K562 (cell line): ENCODE results near the gene HRG.
"Not testable (repeated sequence)": the region's sequence is repeated elsewhere in the genome, so short reads cannot be mapped to it uniquely, and the experiment has no call there.

ENCODE experiments used
- CBX3 ChIP-seq, 2 experiments: IDR thresholded peaks; 1 replicate in 1 of 2; 2 replicates in 1 of 2; pipeline ENCODE4 v1.6.1; 2012; ENCODE audit warnings: inconsistent platforms in 2 of 2, low read length in 2 of 2, borderline replicate concordance in 1 of 2, control low read depth in 1 of 2
- CHD1 ChIP-seq: fragments of 200-600 bp; sonication (generic); IDR thresholded peaks from one replicate; pipeline ENCODE4 v1.6.1; 2012; ENCODE audit warnings: mild to moderate bottlenecking, moderate library complexity, low read length, inconsistent platforms
- CTCF ChIP-seq, 3 experiments: IDR thresholded peaks in 2 of 3; conservative IDR thresholded peaks in 1 of 3; 2 replicates each; pipeline ENCODE4 v1.5.1; 2011 to 2012; ENCODE audit warnings: low read length in 3 of 3, mild to moderate bottlenecking in 3 of 3, control low read depth in 2 of 3, improper control_type of control experiment in 1 of 3, inconsistent platforms in 1 of 3, low read depth in 1 of 3, mixed read lengths in 1 of 3, moderate library complexity in 1 of 3; ENCODE audit not compliant: insufficient read depth in 2 of 3
- E2F4 ChIP-seq: sonication (generic); formaldehyde crosslinking; IDR thresholded peaks from 2 replicates; pipeline ENCODE4 v1.8.0; 2022; ENCODE audit warnings: mild to moderate bottlenecking, low read depth, missing genetic modification reagents
- EP300 ChIP-seq: IDR thresholded peaks from 2 replicates; pipeline ENCODE4 v1.6.1; 2012; ENCODE audit warnings: low read length, improper control_type of control experiment
- HLTF ChIP-seq: fragments of 450-650 bp; IDR thresholded peaks from 2 replicates; pipeline ENCODE4 v1.6.1; 2016
- IRF1 ChIP-seq: sonication (generic); formaldehyde crosslinking; IDR thresholded peaks from 2 replicates; pipeline ENCODE4 v1.8.0; 2022; ENCODE audit warnings: missing genetic modification reagents, mild to moderate bottlenecking, borderline replicate concordance
- KDM5B ChIP-seq: fragments of 200-600 bp; sonication (generic); IDR thresholded peaks from 2 replicates; pipeline ENCODE4 v1.6.1; 2012; ENCODE audit warnings: low read depth, mild to moderate bottlenecking, moderate library complexity, low read length, control low read depth, inconsistent platforms; ENCODE audit not compliant: insufficient replicate concordance
- MAFK ChIP-seq: IDR thresholded peaks from 2 replicates; pipeline ENCODE4 v1.6.1; 2011; ENCODE audit warnings: low read length, improper control_type of control experiment
- NR2C2 ChIP-seq, 2 experiments: fragments of 200-800 bp in 1 of 2; sonication (Bioruptor generic) in 1 of 2; sonication (generic) in 1 of 2; formaldehyde crosslinking in 1 of 2; IDR thresholded peaks; 2 replicates each; pipeline versions ENCODE4 v1.6.1 to v1.8.0; 2016 to 2022; ENCODE audit warnings: mild to moderate bottlenecking in 1 of 2, missing compliant biosample characterization in 1 of 2, missing genetic modification characterization in 1 of 2, missing genetic modification reagents in 1 of 2
- POLR2A ChIP-seq: fragments of 450-650 bp; conservative IDR thresholded peaks from 2 replicates; pipeline ENCODE4 v1.6.1; 2016
- SMARCC2 ChIP-seq: fragments of 450-650 bp; IDR thresholded peaks from 2 replicates; pipeline ENCODE4 v1.6.1; 2017; ENCODE audit warnings: antibody characterized with exemption, moderate library complexity, mild to moderate bottlenecking, low read depth
- SPI1 ChIP-seq: IDR thresholded peaks from 2 replicates; pipeline ENCODE4 v1.6.1; 2011; ENCODE audit warnings: low read depth, low read length, control low read depth, borderline replicate concordance
- TBL1XR1 ChIP-seq, 2 experiments: IDR thresholded peaks; 2 replicates each; pipeline ENCODE4 v1.6.1; 2012; ENCODE audit warnings: improper control_type of control experiment in 2 of 2, low read length in 2 of 2, mild to moderate bottlenecking in 1 of 2

GRCh38 chr3:186710694-186711093 lies 44.9 kb downstream of the HRG start:
- not testable (repeated sequence) for TF ChIP-seq SMARCC2; POLR2A; KDM5B; CBX3 (IDR thresholded peaks at IDR 0.05; ENCODE audit: borderline replicate concordance in 1 of 2, low read length in 2 of 2); MAFK; E2F4 (CRISPR knock-in tag); HLTF; TBL1XR1 (IDR thresholded peaks at IDR 0.05; ENCODE audit: low read length in 2 of 2); IRF1 (CRISPR knock-in tag); CTCF (IDR thresholded peaks at IDR 0.05 in 2 of 3, conservative IDR thresholded peaks at IDR 0.05 in 1 of 3; ENCODE audit: insufficient read depth in 2 of 3, low read depth in 1 of 3, low read length in 3 of 3); SPI1; EP300; NR2C2 (CRISPR knock-in tag; IDR thresholded peaks at IDR 0.05); NR2C2 (tag; IDR thresholded peaks at IDR 0.05); CHD1
